Head of caudate nucleus (tissue), 42 donors: ENCODE data around the gene GREB1.

Source experiments
- DNase-seq, 42 donors: peaks; one replicate each; pipeline versions ENCODE4 v3.0.0 to v3.0.0-alpha.2; 2020 to 2021; ENCODE audit warnings: mixed read lengths in 7 of 42
- intact Hi-C: fragments of 100-400 bp; cut with DNase I; formaldehyde crosslinking; loops from one replicate; pipeline ENCODE4 v1.15.0; 2022

GREB1 gene

DNA sequence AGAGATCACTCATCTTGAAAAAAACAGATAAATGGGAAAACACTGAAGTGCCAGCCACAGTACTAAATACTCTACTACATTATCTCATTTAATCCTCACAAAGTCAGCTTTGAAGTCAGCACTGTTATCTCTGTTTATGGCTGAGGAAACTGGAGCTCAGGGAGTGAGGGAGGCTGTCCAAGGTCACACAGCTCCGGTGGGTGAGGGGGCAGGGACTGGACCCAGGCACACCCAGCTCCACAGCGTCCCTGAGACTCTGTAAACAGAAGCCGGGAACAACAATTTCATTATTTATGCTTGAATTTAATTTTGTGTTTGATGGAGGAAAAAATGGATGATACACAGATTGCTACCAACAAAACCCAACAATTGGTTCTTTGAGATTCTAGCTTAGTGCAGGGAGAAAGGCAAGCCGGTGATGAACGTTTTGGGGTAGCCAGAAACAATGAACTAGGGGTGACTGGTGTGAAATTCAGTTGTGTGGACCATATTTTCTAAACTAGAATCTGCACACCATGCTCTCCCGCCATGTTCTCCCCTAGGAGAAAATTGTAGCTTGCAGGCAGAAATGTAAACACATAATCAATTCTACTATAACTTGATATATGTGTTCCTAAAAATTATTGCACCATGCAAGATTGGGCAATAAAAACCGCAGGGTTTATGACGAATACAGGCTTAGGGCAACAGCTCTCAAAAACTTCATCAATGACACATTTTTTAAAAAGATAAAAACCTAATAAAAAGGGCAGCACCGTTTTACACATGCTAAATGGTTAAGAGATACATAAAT lies at the start of gene GREB1:
TSS of gene GREB1 (plus strand) at position 768 of the 793 bp plus-strand sequence. CDS start 22,570 bp downstream, outside the sequence.
- peak in 1 of 42 donors; percentile 22 for DNase-seq

DNA sequence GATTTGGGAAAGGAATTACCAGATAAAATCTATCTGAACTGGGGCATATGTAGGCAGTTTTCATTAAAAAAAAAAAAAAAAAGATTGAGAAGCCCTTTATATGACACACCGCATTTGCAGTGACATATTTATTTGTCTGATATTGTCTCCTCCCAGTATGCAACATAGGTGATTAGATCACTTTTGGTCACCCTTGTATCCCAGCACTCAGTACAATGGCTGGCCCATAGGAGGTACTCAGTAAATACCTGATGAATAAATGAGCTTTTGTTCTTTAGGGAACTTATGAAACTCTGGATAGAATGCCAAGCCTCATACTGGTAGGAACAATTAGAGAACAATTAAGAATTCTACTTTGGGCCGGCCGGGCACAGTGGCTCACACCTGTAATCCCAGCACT lies 45.0 kb upstream of the GREB1 start:
- no peak for DNase-seq
- intact Hi-C loops: no loop called here

More for the DNA sequence above, at the start of gene GREB1:
- intact Hi-C loops: no loop called here

GRCh38 chr2:11490194-11490593 lies 43.7 kb upstream of the GREB1 start:
- no peak for DNase-seq
- intact Hi-C loops: no loop called here

GRCh38 chr2:11491348-11491933 lies 42.4 kb upstream of the GREB1 start:
- DNase-seq: no peak
- intact Hi-C loops: no loop called here

- intact Hi-C loops: no loop called here
Observed at GRCh38 chr2:11492244-11492643, 41.6 kb upstream of the GREB1 start.

GRCh38 chr2:11492720-11493119 lies 41.1 kb upstream of the GREB1 start:
- no peak for DNase-seq
- intact Hi-C loops: no loop called here

More at GRCh38 chr2:11492244-11492643, 41.6 kb upstream of the GREB1 start:
- DNase-seq: no peak

- intact Hi-C loops: no loop called here
- no peak for DNase-seq
Observed at GRCh38 chr2:11493282-11493681, 40.6 kb upstream of the GREB1 start.

GRCh38 chr2:11494310-11494709 lies 39.5 kb upstream of the GREB1 start:
- intact Hi-C loops: no loop called here
- peak in 1 of 42 donors; percentile 35 for DNase-seq

DNA sequence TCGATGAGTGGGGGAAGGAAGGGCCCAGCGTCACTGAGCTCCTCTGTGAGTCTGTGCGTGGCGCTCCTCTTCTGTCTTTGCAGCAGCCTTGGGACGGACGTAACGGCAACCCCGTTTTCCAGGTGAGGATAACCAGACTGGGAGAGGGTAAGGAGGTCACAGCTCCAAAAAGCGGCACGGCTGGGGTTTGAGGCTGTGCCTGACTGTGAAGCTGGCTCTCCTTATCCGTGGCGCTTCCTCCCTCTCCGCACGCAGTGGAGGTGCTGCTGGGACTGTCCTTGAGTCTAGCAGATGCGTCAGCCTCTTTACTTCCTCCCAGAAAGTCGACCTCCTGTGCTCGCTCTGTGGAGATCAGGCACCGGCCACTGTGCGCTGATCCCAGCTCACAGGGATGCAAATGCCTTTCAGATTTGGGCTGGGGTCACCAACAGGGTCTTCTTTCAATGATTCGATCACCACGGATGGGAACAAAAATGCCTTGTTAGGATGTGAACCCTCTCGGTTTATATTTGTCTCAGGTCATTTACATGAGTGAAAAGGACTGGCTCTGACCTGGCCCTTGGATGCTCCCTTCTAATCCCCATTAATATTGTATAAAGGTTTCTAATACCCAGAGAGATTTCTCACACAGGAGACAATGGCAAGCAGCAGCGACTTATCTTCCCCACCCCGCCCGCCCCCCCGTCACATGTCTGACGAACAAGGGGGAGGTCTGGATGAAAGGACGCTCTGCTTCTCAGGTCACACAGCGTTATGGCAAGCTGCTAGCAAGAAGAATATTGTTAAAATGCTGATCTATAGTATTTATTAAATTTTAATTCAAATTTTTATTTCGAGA lies 37.8 kb upstream of the GREB1 start:
- peak; percentile 20 to 85 (median 62) for DNase-seq
- intact Hi-C loops: no loop called here

DNA sequence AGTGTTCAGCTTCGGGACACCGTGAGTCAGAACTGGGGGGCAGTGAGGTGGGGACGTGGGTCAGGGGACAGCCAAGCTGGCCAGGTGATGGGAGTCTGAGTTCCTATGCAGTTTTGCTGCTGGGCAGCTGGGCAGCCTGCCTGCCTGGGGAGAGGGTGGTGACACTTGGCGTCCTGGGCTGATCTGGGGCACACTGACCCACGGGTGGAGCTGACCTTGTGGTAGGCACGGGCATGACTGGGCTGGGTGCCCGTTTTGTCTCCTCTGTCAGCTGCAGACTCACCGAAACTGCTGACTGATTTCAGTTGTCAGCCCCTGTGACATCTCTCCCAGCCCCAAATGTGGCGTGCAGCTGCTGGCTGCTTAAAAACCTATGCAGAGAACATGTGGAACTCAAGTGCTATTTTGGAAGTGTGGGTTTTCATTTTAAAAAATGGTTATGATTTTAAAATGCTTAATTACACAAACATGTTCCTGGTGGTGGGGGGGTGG lies 35.3 kb upstream of the GREB1 start:
- intact Hi-C loops: no loop called here
- peak; percentile 43 to 92 (median 74) for DNase-seq

DNA sequence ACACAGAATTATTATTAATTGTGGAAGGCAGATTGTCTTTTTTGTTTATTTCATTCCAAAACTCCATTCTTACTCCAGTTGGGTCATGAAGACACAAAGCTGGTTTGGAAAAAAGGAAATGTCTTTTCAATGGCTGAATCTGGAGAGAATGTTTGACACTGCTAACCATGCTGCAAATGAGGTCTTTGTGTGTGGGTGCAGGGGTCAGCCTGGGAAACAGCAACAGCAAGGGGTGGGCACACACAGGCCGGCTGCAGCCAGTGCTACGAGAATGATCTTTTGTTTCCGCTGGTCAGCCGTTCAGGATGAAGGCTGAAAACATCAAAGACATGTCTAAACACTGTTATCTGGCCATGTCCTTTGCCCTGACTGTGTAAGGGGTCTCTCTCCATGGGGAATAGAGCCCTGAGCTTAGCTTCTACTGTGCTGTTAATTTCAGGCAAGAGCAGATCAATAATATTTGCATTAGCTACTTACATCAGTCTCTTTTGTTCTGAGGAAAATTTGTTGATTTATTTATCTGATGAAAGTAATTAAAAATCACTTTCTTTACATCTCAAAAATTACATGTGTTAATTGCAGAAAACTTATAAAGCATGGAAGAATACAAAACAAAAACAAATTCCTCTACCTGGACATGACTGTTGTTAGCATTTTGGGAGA lies 34.6 kb upstream of the GREB1 start:
- intact Hi-C loops: no loop called here
- peak in 40 of 42 donors; percentile 13 to 81 (median 58) for DNase-seq

- intact Hi-C loops: no loop called here
- peak in 1 of 42 donors; percentile 31 for DNase-seq
Observed at GRCh38 chr2:11500702-11501303, 33.0 kb upstream of the GREB1 start.

DNA sequence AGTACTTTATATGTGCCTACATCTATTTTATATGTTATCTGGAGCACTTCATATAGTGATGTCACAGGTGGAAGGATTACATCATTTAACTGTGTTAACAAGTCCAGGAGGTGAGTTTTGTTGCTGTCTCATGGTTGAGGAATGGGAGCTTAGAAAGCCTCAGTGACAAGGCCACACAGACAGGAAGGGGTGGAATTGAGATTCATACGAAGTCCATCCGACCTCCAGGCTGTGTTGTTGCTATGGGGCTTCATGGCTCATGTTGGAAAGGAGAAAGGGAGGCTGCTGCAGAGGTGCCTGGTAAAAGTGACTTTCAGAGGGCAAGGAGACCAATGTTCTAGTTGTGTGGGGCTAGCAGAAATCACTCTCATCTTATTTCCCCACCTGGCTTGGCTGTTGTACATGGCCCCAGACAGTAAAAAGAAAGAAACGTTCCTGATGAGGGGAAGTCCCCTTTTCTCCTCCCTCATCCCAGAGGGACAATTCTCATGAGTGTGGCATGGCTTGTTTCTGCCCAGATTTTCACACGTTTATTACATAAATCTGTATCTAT lies 31.0 kb upstream of the GREB1 start:
- intact Hi-C loops: no loop called here
- no peak for DNase-seq

GRCh38 chr2:11503354-11503927 lies 30.4 kb upstream of the GREB1 start:
- intact Hi-C loops: no loop called here
- DNase-seq: no peak

- no peak for DNase-seq
Observed at GRCh38 chr2:11505652-11506610, 27.9 kb upstream of the GREB1 start.

DNA sequence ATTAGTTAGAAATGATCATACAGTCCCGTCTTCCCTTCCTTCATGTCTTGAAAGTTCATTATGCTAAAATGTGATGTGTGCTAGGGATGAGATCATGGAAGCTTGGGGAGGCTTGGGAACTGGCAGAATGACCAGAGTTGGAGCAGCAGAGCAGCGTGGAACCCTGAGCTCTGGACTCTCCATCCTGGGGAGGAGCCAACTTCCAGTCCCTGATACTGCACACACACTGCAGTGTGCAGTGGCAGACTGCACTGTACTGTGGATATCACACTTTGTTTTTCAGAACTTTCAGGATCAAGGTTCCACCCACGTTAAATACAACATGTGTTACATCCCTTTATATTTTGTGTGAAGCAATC lies 27.3 kb upstream of the GREB1 start:
- peak in 6 of 42 donors; percentile 20 to 60 (median 28) for DNase-seq

More at GRCh38 chr2:11505652-11506610, 27.9 kb upstream of the GREB1 start:
- intact Hi-C loops: no loop called here

GRCh38 chr2:11507517-11507916 lies 26.3 kb upstream of the GREB1 start:
- DNase-seq: no peak
- intact Hi-C loops: no loop called here

More for the DNA sequence above, 27.3 kb upstream of the GREB1 start:
- intact Hi-C loops: no loop called here
